Ovary (tissue), 9 donors: Measurements from ENCODE around the gene CYP4B1. TPM values are rescaled to one million over a fixed set of nuclear protein-coding genes. Genes with fewer than 3 reads are reported as not detected.
"Not testable (repeated sequence)": the region's sequence is repeated elsewhere in the genome, so short reads cannot be mapped to it uniquely, and the experiment has no call there.

Source experiments
- DNase-seq, 5 donors: peaks; one replicate each; pipeline ENCODE4 v3.0.0-alpha.2; 2019 to 2020
- H3K27ac ChIP-seq, 2 donors: fragments of 200-600 bp; one replicate each; pipeline versions ENCODE4 v1.5.1 to v1.8.0; 2019 to 2022
- H3K27me3 ChIP-seq: fragments of 200-600 bp; one replicate; pipeline ENCODE4 v1.8.0; 2022
- H3K36me3 ChIP-seq: fragments of 200-600 bp; sonication (generic); one replicate; pipeline ENCODE4 v1.5.1; 2019
- H3K4me1 ChIP-seq: one replicate; pipeline ENCODE4 v1.8.1; 2013; ENCODE audit warnings: mild to moderate bottlenecking, moderate library complexity; ENCODE audit not compliant: insufficient read depth
- H3K4me3 ChIP-seq: fragments of 200-600 bp; sonication (generic); one replicate; pipeline ENCODE4 v1.5.1; 2017
- H3K9me3 ChIP-seq, 2 donors: fragments of 200-600 bp in 1 of 2; sonication (generic) in 1 of 2; one replicate each; pipeline versions ENCODE4 v1.5.1 to v1.8.1; 2013 to 2019; ENCODE audit warnings: mild to moderate bottlenecking in 1 of 2, moderate library complexity in 1 of 2
- EP300 ChIP-seq: sonication (generic); formaldehyde crosslinking; IDR thresholded peaks from one replicate; pipeline ENCODE4 v1.6.1; 2017; ENCODE audit warnings: antibody characterized with exemption
- POLR2A ChIP-seq: fragments of 450-650 bp; IDR thresholded peaks from one replicate; pipeline ENCODE4 v1.6.1; 2017; ENCODE audit warnings: antibody characterized with exemption, mild to moderate bottlenecking, moderate library complexity
- WGBS, 3 donors: extraction: QIAGEN DNeasy Blood & Tissue Kit in 1 of 3; methylation state at CpG; one replicate each; pipeline versions ENCODE4 v1.1.5 to v1.1.7; 2013 to 2017; 5-methylcytosine and 5-hydroxymethylcytosine counted together
- intact Hi-C, 4 donors: fragments of 100-400 bp; cut with DNase I; formaldehyde crosslinking; loops; one replicate each; pipeline versions ENCODE4 v1.11.0 to v1.15.1; 2022 to 2023
- polyA plus RNA-seq, 2 donors: library from polyadenylated mRNA; stranded (reverse); fragments of 200-250 nt in 1 of 2; fragments of 350-450 nt in 1 of 2; fragmentation: Illumina TruSeq in 1 of 2; extraction: RNeasy Lipid Tissue Mini Kit (QIAGEN cat#74804) in 1 of 2; gene quantifications; one replicate each; pipeline ENCODE4 v1.2.3, GENCODE V29; 2013 to 2014
- total RNA-seq, 7 donors: library from RNA; depleted of rRNA in 2 of 7; stranded (reverse); fragments of >200 nt in 2 of 7; fragmentation: NEBNext Ultra II Directional in 3 of 7; extraction: Animal tissue kit (Norgen Biotek cat#: 25700) in 3 of 7; gene quantifications; one replicate each; pipeline versions ENCODE4 v1.1.0 to v1.2.4, GENCODE V29; 2016 to 2023
- TF ChIP-seq, protein P1 (sequence below), 3 donors: fragments of 450-650 bp in 2 of 3; fragments of 200-600 bp in 1 of 3; IDR thresholded peaks; one replicate each; pipeline versions ENCODE4 v1.5.1 to v1.8.0; 2016 to 2022; ENCODE audit warnings: antibody characterized with exemption in 3 of 3, mild to moderate bottlenecking in 1 of 3
- donor health status: DM: no; HTN: no; CAD: no; lungs with moderate emphysema.
- donor health status: DM: no; HTN: no; CAD: no.
- donor health status: Bipolar disorder and iron deficiency.
- donor health status: DM: yes; HTN: yes; CAD: no.
- donor health status: DM: no; HTN: no; CAD: no.
- donor health status: DM: yes; HTN: yes; CAD: no.

The CYP4B1 gene
- total and polyA plus RNA-seq, 9 donors: 0.38 to 51.7 (median 3.3) TPM; not detected in 1

DNA sequence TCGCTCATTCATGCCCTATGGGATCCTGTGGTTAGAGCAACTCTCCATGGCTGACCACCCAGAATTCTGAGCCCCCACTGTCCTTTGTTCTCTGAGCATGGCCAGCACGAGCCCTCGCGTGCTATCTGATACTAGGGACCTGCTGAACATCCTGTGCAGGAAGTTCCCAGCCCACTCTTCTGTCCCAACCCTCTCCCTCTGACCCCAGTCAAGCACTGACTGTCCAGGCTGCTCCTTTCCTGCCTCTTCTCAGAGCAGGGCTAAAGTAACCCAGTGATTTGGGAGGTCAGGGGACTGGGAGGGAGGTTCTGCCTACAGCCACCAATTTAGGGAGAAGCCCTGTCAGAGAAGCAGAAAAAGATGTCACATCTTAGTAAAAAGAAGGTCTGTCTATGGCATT is 21.2 kb downstream of the CYP4B1 start:
- Histone ChIP-seq H3K9me3 (no peaks in the 10 kb centered on the region), H3K4me3 (no peak overlapping the region), H3K4me1 (no peaks in the 10 kb centered on the region), H3K27me3 (no peaks in the 10 kb centered on the region), H3K27ac (no peak overlapping the region), H3K36me3 (no peaks in the 10 kb centered on the region)
- no peak for DNase-seq
- intact Hi-C loops: no loop called here
- WGBS, 3 donors: 66 to 84% (median 72%) methylated on average over 4 of the region's 4 CpGs
- TF ChIP-seq POLR2A (no peak), EP300 (no peak)
- TF ChIP-seq, protein P1, sequence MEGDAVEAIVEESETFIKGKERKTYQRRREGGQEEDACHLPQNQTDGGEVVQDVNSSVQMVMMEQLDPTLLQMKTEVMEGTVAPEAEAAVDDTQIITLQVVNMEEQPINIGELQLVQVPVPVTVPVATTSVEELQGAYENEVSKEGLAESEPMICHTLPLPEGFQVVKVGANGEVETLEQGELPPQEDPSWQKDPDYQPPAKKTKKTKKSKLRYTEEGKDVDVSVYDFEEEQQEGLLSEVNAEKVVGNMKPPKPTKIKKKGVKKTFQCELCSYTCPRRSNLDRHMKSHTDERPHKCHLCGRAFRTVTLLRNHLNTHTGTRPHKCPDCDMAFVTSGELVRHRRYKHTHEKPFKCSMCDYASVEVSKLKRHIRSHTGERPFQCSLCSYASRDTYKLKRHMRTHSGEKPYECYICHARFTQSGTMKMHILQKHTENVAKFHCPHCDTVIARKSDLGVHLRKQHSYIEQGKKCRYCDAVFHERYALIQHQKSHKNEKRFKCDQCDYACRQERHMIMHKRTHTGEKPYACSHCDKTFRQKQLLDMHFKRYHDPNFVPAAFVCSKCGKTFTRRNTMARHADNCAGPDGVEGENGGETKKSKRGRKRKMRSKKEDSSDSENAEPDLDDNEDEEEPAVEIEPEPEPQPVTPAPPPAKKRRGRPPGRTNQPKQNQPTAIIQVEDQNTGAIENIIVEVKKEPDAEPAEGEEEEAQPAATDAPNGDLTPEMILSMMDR (IDR thresholded peaks at IDR 0.05): no peak

DNA sequence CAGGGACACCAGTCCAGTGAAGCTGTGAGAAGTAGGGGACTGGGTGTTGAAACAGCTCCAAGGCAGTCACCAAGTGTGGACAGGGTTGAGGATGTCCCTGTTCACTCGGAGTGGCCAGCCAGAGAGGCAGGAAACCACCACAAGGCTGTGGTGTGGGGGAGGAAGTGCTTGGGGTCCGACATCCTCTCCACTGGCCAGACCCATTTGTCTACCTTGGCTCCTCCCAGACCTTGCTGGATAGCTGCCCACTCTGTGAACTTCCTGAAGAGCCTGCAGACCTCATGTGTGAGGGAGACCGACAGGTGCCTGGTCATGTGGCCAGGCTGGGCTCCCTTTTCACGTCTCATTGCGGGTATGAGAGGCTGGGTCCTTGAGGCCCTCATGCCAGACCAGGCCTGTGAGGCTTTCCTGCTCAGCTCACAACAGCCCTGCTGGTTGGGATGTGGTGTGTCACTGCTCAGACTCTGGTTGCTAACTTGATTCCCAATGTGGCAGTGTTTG is 21.8 kb downstream of the CYP4B1 start:
- intact Hi-C loops: no loop called here
- 32 to 59% (median 46%) methylated on average over 5 of the region's 5 CpGs for WGBS, 3 donors
- Histone ChIP-seq H3K27me3 (no peaks in the 10 kb centered on the region), H3K9me3 (no peaks in the 10 kb centered on the region), H3K27ac (no peak overlapping the region), H3K36me3 (no peaks in the 10 kb centered on the region), H3K4me1 (no peaks in the 10 kb centered on the region), H3K4me3 (no peak overlapping the region)
- DNase-seq: no peak
- TF ChIP-seq, protein P1 (IDR thresholded peaks at IDR 0.05): no peak

DNA sequence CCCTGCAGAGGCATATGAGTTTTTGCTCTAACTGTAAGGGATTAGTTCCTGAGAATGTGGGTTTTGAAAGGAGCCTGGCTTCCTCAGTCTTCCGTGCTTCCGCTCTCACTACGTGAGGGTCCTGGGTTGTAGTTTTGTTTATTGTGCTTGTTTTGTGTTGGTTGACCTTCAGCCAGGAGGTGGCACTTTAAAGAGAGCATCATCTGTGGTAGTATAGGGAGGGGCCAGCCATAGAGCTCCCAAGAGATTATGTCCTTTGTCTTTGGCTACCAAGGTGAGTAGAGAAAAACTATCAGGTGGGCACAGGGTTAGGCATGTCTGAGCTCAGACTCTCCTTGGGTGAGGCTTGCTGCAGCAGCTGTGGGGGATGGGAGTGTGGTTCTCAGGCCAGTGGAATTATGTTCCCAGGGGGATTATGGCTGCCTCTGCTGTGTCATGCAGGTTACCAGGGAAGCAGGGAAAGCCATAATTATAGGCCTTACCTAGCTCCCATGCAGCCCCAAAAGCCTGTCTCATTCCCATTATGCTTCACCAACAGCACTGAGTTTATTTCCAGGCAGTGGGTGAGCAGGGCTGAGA is 23.5 kb downstream of the CYP4B1 start:
- H3K9me3 ChIP-seq: no peaks in the 10 kb centered on the region
- H3K27me3 ChIP-seq: no peaks in the 10 kb centered on the region
- intact Hi-C loops: no loop called here
- WGBS, 3 donors: 78 to 80% (median 80%) methylated on average over 3 of the region's 3 CpGs
- H3K4me3 ChIP-seq: no peak overlapping the region
- no peak overlapping the region for H3K27ac ChIP-seq
- no peaks in the 10 kb centered on the region for H3K4me1 ChIP-seq
- DNase-seq: no peak
- no peaks in the 10 kb centered on the region for H3K36me3 ChIP-seq
- TF ChIP-seq, protein P1 (IDR thresholded peaks at IDR 0.05): no peak
- no peak for TF ChIP-seq EP300
- no peak for TF ChIP-seq POLR2A

DNA sequence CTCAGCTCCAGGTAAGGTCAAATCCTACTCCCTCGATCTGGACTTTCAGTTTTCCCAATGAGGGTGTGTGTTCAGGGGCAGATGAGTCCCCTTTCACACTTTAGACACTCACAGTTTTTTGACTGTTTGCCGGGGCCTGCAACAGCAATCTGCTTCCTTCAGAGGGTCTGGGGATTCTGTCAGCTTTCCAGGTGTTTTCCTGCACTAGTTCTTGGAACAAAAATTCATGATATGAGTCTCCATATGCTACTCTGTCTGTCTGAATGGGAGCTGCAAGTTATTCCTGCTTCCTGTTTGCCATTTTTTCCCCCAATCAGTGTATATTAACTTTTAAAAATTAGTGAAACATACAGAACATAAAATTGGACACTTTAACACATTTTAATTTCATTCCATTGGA is 24.3 kb downstream of the CYP4B1 start:
- intact Hi-C loops: no loop called here
- Histone ChIP-seq H3K4me1 (no peaks in the 10 kb centered on the region), H3K36me3 (no peaks in the 10 kb centered on the region), H3K4me3 (no peak overlapping the region), H3K27ac (no peak overlapping the region), H3K27me3 (no peaks in the 10 kb centered on the region), H3K9me3 (no peaks in the 10 kb centered on the region)
- TF ChIP-seq POLR2A (no peak), EP300 (no peak)
- TF ChIP-seq, protein P1 (IDR thresholded peaks at IDR 0.05): no peak
- WGBS, 3 donors: 14 to 15% (median 14%) methylated on average over 2 of the region's 2 CpGs
- no peak for DNase-seq

DNA sequence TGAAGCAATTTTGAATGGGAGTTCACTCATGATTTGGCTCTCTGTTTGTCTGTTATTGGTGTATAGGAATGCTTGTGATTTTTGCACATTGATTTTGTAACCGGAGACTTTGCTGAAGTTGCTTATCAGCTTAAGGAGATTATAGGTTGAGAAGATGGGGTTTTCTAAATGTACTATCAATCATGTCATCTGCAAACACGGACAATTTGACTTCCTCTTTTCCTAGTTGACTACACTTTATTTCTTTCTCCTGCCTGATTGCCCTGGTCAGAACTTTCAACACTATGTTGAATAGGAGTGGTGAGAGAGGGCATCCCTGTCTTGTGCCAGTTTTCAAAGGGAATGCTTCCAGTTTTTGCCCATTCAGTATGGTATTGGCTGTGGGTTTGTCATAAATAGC is 28.0 kb downstream of the CYP4B1 start:
- H3K36me3 ChIP-seq, H3K9me3 ChIP-seq, intact Hi-C loops, H3K27me3 ChIP-seq, DNase-seq, H3K4me1 ChIP-seq, H3K4me3 ChIP-seq, H3K27ac ChIP-seq: not testable (repeated sequence)
- WGBS, 3 donors: 55 to 68% (median 61%) methylated on average over 2 of the region's 2 CpGs
